Activated T-cell treated with anti-CD3 and anti-CD28 coated beads for 24 hours (primary cell): ENCODE data around the gene UGT2B11.
"Not testable (repeated sequence)": the region's sequence is repeated elsewhere in the genome, so short reads cannot be mapped to it uniquely, and the experiment has no call there.

Experiments
- DNase-seq: peaks from one replicate; pipeline ENCODE4 v3.0.0-alpha.2; 2020; ENCODE audit warnings: low read depth

Gene UGT2B11

GRCh38 chr4:69169171-69169570, 45.4 kb downstream of the UGT2B11 start:
- DNase-seq: not testable (repeated sequence)

- DNase-seq: no peak
Observed at GRCh38 chr4:69167300-69167699, 47.2 kb downstream of the UGT2B11 start.

GRCh38 chr4:69166376-69166775, 48.2 kb downstream of the UGT2B11 start:
- not testable (repeated sequence) for DNase-seq

GRCh38 chr4:69165707-69166106, 48.8 kb downstream of the UGT2B11 start:
- not testable (repeated sequence) for DNase-seq

GRCh38 chr4:69156913-69157312, 57.6 kb downstream of the UGT2B11 start:
- DNase-seq: no peak

- no peak for DNase-seq
Observed at GRCh38 chr4:69154021-69154420, 60.5 kb downstream of the UGT2B11 start.
